Measurements from ENCODE around the gene LRRFIP1.

DNA sequence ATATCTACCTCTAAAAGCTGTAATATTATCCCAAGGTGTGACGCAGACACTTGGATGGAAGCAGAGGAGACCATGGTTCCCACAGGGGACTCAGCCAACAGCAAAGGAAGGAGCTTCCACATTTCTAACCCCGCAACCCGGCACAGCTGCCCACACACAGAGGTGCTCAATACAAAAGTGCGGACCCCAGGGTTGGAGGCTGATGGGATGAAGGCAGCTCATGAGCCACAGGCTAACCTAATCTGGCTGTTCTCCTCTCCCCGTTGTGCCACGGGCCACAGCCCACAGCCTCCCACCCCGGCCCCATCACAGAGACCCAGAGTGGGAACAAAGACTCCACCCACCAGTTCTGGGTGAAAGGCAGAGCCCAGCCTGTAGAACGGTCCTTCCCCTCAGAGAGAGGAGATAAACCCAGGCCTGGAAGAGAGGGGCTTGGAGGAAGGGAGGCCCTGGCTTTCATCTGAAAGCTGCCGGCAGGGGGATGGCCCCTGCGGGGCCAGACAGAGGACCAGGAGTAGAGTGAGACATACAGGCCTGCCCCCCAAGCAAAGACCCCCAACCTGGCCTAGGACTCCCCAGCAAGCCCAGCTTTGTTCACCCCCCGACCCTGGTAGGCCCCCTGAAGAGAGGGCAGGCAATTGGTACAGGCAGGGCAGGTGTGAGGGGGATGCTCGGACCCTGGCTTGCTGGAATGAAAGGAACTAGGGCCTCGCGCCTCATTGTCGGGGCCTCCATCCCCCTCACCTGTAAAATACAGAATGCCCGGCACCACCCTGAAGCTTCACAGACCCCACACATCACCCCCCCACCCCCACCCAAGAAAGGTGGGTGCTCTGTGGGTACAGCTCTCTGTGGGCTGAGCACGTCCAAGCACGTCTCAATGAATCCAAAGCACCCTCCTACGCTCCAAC lies 43.7 kb upstream of the LRRFIP1 start:
- TF ChIP-seq, protein P1, sequence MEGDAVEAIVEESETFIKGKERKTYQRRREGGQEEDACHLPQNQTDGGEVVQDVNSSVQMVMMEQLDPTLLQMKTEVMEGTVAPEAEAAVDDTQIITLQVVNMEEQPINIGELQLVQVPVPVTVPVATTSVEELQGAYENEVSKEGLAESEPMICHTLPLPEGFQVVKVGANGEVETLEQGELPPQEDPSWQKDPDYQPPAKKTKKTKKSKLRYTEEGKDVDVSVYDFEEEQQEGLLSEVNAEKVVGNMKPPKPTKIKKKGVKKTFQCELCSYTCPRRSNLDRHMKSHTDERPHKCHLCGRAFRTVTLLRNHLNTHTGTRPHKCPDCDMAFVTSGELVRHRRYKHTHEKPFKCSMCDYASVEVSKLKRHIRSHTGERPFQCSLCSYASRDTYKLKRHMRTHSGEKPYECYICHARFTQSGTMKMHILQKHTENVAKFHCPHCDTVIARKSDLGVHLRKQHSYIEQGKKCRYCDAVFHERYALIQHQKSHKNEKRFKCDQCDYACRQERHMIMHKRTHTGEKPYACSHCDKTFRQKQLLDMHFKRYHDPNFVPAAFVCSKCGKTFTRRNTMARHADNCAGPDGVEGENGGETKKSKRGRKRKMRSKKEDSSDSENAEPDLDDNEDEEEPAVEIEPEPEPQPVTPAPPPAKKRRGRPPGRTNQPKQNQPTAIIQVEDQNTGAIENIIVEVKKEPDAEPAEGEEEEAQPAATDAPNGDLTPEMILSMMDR (IDR thresholded peaks at IDR 0.05; ENCODE audit: low read depth, low read length, poor library complexity, severe bottlenecking), result no peak
- no peak for TF ChIP-seq EZH2phosphoT487 (IDR thresholded peaks at IDR 0.05; ENCODE audit: borderline replicate concordance, low read length)
